H1 (cell line): ENCODE data around the gene BLOC1S1. TPM values are rescaled to one million over a fixed set of nuclear protein-coding genes. Genes with fewer than 3 reads are reported as not detected.

ENCODE experiments used
- CHD1 ChIP-seq: IDR thresholded peaks from 2 replicates; pipeline ENCODE4 v1.6.1; 2012; ENCODE audit warnings: low read depth, low read length, improper control_type of control experiment
- HDAC2 ChIP-seq, 2 experiments: fragments of 300-600 bp in 1 of 2; sonication (generic) in 1 of 2; IDR thresholded peaks; 2 replicates each; pipeline ENCODE4 v1.6.1; 2011 to 2012; ENCODE audit warnings: low read depth in 2 of 2, low read length in 2 of 2, mild to moderate bottlenecking in 2 of 2, moderate library complexity in 2 of 2, borderline replicate concordance in 1 of 2, inconsistent platforms in 1 of 2
- KDM5A ChIP-seq: fragments of 200-600 bp; IDR thresholded peaks from 2 replicates; pipeline ENCODE4 v1.7.1; 2012; ENCODE audit warnings: mild to moderate bottlenecking, low read length, inconsistent platforms, mixed read lengths
- polyA plus RNA-seq, 7 experiments: library from polyadenylated mRNA; depleted of rRNA in 3 of 7; stranded (reverse) in 5 of 7; unstranded in 2 of 7; fragments of >200 nt in 5 of 7; fragments of 200-250 nt in 2 of 7; gene quantifications; 1 replicate in 5 of 7; 2 replicates in 1 of 7; 4 replicates in 1 of 7; pipeline versions ENCODE4 v1.2.1 to v1.2.3, GENCODE V29; 2011 to 2013; ENCODE audit warnings: missing spikeins in 2 of 7, mixed read lengths in 2 of 7
- total RNA-seq: library from RNA; stranded (reverse); fragmentation: NEBNext Ultra II Directional; extraction: Animal tissue kit (Norgen Biotek cat#: 25700); gene quantifications from 2 replicates; pipeline ENCODE4 v1.2.1, GENCODE V29; 2021
- TF ChIP-seq, protein P1 (sequence below), 3 experiments: IDR thresholded peaks; 1 replicate in 2 of 3; 2 replicates in 1 of 3; pipeline versions ENCODE4 v1.5.1 to v1.6.1; 2011; ENCODE audit warnings: low read length in 3 of 3, mild to moderate bottlenecking in 3 of 3, inconsistent platforms in 2 of 3, low read depth in 1 of 3, moderate library complexity in 1 of 3; ENCODE audit not compliant: insufficient read depth in 1 of 3; ENCODE audit errors: control extremely low read depth in 1 of 3

BLOC1S1 gene
- total and polyA plus RNA-seq, 2 of the 8 experiments (the other 6 are each of a cell fraction or from before 2014, with no cell fraction given) = 91.1 to 185 TPM

- TF ChIP-seq, protein P1, sequence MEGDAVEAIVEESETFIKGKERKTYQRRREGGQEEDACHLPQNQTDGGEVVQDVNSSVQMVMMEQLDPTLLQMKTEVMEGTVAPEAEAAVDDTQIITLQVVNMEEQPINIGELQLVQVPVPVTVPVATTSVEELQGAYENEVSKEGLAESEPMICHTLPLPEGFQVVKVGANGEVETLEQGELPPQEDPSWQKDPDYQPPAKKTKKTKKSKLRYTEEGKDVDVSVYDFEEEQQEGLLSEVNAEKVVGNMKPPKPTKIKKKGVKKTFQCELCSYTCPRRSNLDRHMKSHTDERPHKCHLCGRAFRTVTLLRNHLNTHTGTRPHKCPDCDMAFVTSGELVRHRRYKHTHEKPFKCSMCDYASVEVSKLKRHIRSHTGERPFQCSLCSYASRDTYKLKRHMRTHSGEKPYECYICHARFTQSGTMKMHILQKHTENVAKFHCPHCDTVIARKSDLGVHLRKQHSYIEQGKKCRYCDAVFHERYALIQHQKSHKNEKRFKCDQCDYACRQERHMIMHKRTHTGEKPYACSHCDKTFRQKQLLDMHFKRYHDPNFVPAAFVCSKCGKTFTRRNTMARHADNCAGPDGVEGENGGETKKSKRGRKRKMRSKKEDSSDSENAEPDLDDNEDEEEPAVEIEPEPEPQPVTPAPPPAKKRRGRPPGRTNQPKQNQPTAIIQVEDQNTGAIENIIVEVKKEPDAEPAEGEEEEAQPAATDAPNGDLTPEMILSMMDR (IDR thresholded peaks at IDR 0.05; ENCODE audit: control extremely low read depth in 1 of 3, insufficient read depth in 1 of 3, low read depth in 1 of 3, low read length in 3 of 3) = no peak
- no peak for TF ChIP-seq HDAC2 (IDR thresholded peaks at IDR 0.05; ENCODE audit: borderline replicate concordance in 1 of 2, low read depth in 2 of 2, low read length in 2 of 2)
- no peak for TF ChIP-seq KDM5A
- no peak for TF ChIP-seq CHD1
Observed at GRCh38 chr12:55698965-55699364, 16.9 kb upstream of the BLOC1S1 start (continued).
